ELR (cell line): ENCODE measurements around the gene ADAMTS15.

Source experiments
- DNase-seq: peaks from one replicate; pipeline ENCODE4 v3.0.0-alpha.2; 2015; ENCODE audit warnings: low read depth

Gene ADAMTS15

GRCh38 chr11:130459521-130459920 lies 11.1 kb downstream of the ADAMTS15 start:
- no peak for DNase-seq

- no peak for DNase-seq
These were observed 13.8 kb downstream of the ADAMTS15 start for GRCh38 chr11:130462101-130462885.

- no peak for DNase-seq
These were observed 14.5 kb downstream of the ADAMTS15 start for GRCh38 chr11:130462931-130463330.

GRCh38 chr11:130464291-130464812 lies 15.9 kb downstream of the ADAMTS15 start:
- DNase-seq = no peak

GRCh38 chr11:130465263-130465662 lies 16.8 kb downstream of the ADAMTS15 start:
- no peak for DNase-seq

- no peak for DNase-seq
These were observed 18.9 kb downstream of the ADAMTS15 start for GRCh38 chr11:130467116-130467900.

- DNase-seq = no peak
These were observed 20.7 kb downstream of the ADAMTS15 start for GRCh38 chr11:130469181-130469580.

GRCh38 chr11:130470832-130471706 lies 22.6 kb downstream of the ADAMTS15 start:
- DNase-seq = no peak

GRCh38 chr11:130471731-130472433 lies 23.4 kb downstream of the ADAMTS15 start:
- DNase-seq = no peak

- no peak for DNase-seq
These were observed 24.1 kb downstream of the ADAMTS15 start for GRCh38 chr11:130472434-130472961.

- DNase-seq = no peak
These were observed 24.8 kb downstream of the ADAMTS15 start for GRCh38 chr11:130473056-130473794.

- no peak for DNase-seq
These were observed 25.4 kb downstream of the ADAMTS15 start for GRCh38 chr11:130473795-130474377.

- no peak for DNase-seq
These were observed 26.4 kb downstream of the ADAMTS15 start for GRCh38 chr11:130474637-130475400.

GRCh38 chr11:130475426-130476053 lies 27.1 kb downstream of the ADAMTS15 start:
- no peak for DNase-seq

- peak; percentile 5 for DNase-seq
These were observed 27.9 kb downstream of the ADAMTS15 start for GRCh38 chr11:130476200-130476921.

GRCh38 chr11:130476922-130477491 lies 28.6 kb downstream of the ADAMTS15 start:
- no peak for DNase-seq

GRCh38 chr11:130477586-130478203 lies 29.2 kb downstream of the ADAMTS15 start:
- no peak for DNase-seq
